GM18498 (cell line): ENCODE measurements around the gene RNF32.
"Not testable (repeated sequence)": the region's sequence is repeated elsewhere in the genome, so short reads cannot be mapped to it uniquely, and the experiment has no call there.

Source experiments
- ATAC-seq: cut with Tn5 transposase; IDR thresholded peaks from one replicate; pipeline ENCODE4 v1.9.1; 2021; ENCODE audit warnings: mild to moderate bottlenecking, moderate library complexity; ENCODE audit not compliant: unreplicated experiment

The RNF32 gene

DNA sequence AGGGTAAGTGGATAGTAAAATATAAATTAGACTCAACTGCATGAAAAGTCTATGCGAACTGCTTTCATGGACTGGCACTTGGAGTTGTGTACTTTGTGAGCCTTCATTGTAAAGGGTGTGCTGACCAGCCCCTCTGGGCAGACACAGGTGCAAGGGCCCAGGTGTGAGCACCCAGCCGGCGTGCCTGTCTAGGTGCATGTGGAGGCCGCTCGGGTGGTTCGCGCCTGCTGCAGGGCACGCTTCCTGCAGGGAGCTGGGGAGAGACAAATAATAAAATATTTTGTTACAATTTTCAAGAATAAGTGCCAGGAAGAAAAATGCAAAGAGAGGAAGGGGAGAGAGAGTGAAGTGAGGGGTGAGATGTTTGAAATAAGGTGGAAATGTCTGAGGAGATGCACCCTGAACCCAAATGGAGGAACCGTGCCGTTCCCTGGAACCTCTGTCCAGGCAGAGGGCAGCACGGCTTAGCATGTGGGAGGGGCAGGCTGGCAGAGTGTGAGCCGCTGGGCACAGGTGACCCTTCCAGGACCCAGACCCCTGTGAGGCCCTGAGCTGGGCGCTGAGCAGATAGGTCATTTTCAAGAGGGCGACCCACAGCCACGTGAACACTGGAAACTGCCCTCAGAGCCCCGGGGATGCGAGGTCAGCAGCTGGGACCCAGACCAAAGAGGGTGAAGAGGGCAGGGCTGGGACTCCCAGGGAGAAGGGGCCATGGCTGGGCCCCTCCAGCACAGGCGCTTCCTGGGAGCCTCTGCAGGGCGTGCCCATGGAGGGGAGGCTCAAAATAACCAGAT is 28.7 kb downstream of the RNF32 start:
- no peak for ATAC-seq

DNA sequence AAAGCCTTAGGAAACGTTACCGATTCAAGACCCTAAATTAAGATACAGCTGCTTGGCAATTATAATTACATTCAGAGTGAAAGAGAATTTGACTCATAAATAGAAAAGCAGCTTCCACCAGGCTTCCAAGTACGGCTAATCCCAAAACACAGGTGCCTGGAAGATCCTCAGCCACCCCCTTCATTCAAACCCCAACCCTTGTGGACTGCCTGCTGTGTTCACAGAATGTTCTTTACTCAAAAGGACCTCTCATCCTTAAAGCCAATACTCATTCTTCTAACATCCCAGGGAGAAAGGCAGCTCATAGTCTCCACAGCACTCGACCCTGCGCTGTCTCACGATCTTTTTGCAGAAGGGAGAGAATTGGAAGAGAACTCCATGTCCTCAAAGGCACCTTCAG is 32.9 kb downstream of the RNF32 start:
- ATAC-seq, result no peak

DNA sequence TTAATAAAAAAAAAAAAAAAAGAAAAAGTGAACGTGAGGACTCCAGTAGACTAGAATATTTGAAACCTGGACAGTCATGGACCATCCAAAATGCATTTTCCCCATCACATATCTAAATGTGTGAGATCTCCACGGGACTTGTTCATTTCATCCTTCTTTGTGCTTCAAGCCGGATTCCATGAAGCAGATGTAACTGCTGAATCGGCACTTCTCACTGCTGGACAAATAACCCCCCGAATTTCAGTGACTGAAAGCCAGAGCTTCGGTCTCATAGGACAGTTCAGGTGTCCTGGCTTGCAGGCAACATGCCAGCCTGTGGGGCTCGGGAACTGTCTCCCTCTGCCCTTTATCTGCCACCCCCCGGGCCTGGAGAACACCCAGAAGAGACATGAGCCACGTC is 33.3 kb downstream of the RNF32 start:
- ATAC-seq, result no peak

DNA sequence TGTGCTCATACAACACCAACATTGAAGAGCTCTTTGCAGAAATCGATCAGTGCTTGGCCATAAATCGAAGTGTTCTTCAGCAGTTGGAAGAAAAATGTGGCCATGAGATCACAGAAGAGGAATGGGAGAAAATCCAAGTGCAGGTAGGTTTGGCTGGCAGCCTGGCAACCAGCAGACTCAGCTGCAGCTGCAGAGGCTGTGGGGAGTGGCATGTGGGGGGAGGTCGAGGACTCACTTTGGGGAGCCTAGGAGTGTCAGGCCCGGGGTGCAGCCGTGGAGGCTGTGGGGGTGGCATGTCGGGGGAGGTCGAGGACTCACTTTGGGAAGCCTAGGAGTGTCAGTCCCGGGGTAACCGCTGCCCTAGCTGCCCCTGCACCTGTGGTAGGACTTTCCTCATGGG is 35.1 kb downstream of the RNF32 start:
- no peak for ATAC-seq

DNA sequence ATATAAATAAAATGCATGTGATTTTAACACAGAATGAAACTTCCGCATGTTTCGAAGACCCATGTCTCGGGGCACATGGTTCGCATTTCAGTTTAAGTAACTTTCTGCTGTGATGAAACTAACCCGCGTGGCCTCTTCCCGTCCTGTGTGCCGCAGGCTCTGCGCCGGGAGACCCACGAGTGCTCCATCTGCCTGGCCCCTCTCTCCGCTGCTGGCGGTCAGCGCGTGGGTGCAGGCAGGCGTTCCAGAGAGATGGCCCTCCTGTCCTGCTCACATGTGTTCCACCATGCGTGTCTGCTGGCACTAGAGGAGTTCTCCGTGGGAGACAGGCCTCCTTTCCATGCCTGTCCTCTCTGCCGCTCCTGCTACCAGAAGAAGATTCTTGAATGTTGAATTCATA is 35.7 kb downstream of the RNF32 start:
- ATAC-seq, result no peak

DNA sequence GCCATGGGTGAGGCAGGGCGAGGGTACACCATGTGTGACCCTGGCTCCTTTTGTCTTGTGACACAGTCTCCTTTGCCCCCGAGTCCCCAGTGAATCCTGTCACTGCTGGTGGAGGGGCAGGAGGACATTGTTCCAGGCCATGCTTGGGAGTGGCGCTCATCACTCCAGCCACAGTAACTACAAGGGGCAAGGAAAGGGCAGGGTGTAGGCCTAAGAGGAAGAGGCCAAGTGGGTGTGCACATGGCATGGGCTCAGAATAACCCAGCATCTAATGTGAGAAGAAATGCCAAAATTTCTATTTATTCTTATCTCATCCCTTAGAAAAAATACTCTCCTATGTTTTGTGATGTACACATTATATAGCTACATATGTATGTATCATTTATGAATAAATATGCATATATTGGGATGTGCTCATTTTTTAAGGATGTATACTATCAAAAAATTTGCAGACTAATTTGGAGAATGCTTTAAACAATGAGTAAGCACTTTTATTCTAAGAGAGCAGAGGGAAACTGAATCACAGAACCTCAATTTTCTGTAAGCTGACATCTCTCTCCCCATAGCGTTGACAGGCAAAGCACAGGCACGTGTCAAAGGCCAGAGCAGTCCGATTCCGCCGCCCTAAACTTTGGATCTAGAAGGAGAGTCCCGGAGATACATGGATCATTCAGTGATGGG is 36.9 kb downstream of the RNF32 start:
- ATAC-seq, result no peak

DNA sequence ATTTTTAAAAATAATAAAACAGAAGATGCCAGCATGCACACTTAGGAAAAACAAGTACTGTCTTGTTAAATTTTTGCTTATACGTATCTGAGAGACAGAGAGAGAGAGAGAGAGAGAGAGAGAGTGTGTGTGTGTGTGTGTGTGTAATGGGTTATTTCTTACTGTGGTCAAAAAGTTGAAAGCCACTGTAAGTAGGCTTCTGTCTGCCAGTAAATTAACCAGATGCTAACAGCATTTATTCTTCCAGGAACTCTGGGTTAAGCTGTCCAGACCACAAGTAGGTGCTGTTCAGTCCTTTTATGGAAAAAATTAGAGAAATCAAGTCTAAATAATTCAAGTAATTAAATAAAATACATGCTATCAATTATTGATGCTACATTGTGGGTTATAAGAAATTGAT is 39.7 kb downstream of the RNF32 start:
- ATAC-seq, result no peak

DNA sequence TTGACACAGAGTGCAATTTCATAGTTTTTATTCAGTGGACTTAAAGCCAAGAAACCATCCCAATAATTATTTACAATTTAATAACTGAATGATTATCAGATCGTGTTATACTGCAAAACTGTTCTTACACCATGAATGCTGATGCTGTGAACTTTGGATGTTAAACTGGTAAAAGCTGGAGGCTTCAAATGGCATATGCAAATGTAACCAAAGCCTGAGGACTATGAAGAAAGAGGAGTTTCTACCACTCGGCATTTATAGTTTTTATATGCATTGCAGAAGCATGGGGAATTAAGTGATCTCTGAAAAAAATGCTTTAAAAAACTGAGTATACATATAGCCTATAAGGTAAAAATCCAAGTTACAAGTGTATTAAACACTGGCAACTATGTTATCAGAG is 42.4 kb downstream of the RNF32 start:
- no peak for ATAC-seq

DNA sequence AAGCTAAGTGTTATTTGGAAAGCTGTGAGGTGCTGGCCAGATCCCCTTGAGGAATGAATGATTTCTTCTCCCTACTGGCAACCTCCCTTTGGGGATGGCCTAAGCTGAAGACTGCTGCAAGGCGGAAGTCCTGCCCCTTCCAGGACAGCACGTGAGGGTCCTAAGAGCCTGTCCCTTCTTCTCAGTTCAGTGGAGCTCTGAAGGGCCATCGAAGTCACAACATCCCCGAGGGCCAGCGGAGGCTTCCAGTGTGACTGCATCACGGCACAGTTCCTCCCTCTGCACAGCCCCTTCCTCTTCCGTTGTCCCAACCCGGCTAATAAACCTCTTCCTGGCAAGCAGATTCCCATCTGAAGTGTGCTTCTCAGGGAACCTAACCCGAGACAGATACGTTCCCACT is 43.7 kb downstream of the RNF32 start:
- ATAC-seq, result no peak

DNA sequence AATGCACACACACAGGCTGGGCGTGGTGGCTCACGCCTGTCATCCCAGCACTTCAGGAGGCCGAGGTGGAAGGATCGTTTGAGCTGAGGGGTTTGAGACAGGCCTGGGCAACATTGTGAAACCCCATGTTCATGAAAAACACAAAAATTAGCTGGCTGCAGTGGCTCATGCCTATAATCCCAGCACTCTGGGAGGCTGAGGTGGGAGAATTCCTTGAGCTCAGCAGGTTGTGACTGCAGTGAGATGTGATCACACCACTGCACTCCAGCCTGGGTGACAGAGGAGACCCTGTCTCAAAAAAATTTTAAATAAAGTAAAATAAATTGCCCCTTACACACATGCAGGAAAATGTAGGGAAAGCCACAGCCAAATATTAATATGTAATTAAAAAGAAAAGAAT is 44.1 kb downstream of the RNF32 start:
- no peak for ATAC-seq

DNA sequence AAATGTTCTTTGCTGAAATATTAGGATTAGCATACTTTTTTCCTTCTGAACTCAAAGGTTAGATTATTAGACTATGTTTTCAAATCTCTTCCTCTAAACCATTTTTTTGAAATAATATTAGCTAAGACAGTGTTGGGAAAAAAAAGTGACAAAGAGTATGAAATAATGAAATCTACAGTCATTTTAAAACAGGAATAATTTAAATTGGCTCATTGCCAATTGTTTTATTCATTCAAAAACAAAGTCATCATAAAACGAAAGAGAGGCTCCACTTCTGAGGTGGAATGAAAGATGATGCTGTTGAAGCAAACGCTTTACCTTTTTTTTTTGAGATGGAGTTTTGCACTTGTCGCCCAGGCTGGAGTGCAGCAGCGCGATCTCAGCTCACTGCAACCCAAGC is 51.2 kb downstream of the RNF32 start:
- ATAC-seq, result no peak

DNA sequence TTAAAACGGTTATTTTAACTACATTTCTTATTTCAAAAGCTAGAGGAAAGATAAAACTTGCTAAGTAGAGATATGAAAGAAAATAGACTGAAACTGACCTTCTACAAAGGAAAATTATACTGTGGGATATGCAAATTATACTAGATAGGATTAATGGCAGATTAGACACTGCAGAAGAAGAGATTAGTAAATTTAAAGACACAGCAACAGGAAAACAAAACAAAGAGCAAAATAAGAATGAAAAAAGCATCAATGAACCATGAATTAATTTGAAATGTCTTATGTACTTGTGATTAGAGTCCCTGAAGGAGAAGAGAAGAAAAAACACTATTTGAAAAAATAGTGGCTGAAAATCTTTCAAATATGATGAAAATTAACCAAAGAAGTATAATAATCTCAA is 52.3 kb downstream of the RNF32 start:
- ATAC-seq, result no peak

DNA sequence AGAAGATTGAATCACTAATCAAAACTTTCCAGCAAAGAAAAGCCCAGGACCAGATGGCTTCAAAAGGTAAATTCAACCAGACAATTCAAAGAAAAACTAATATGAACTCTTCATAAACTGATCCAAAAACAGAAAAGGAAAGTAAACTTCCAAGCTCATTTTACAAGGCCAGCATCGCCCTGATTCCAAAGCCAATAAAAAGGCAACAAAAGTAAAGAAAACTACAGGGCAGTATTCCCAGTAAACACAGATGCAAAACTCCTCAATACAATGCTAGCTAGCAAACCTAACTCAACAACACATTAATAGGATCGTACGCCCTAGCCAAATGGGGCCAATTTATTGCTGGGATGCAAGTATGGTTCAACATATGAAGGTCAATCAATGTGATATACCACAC is 53.1 kb downstream of the RNF32 start:
- no peak for ATAC-seq

DNA sequence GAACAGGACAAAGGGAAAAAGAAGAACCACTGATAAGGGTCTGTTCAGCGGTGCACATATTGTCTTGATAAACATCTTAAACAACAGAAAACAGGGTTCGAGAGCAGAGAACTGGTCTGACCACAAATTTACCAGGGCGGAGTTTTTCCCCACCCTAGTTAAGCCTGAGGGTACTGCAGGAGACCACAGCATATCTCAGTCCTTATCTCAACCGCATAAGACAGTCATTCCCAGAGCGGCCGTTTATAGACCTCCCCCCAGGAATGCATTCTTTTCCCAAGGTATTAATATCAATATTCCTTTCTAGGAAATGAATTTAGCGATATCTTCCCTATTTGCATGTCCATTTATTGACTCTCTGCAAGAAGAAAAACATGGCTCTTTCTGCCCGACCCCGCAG is 56.7 kb downstream of the RNF32 start:
- ATAC-seq, result not testable (repeated sequence)

DNA sequence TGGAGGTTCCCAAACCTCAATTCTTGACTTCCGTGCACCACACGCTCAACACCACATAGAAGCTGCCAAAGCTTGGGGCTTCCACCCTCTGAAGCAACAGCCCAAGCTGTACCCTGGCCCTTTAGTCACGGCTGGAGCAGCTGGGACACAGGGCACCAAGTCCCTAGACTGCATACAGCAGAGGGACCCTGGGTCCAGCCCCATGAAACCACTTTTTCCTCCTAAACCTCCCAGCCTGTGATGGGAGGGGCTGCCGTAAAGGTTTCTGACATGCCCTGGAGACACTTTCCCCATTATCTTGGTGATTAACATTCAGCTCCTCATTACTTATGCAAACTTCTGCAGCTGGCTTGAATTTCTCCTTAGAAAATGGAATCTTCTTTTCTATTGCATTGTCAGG is 57.9 kb downstream of the RNF32 start:
- ATAC-seq, result not testable (repeated sequence)

DNA sequence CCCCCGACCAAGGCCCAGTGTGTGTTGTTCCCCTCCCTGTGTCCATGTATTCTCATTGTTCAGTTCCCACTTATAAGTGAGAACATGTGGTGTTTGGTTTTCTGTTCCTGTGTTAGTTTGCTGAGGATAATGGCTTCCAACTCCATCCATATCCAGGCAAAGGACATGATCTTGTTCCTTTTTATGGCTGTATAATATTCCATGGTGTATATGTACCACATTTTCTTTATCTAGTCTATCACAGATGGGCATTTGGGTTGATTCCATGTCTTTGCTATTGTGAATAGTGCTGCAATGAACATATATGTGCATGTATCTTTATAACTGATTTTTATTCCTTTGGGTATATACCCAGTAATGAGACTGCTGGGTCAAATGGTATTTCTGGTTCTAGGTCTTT is 61.2 kb downstream of the RNF32 start:
- ATAC-seq, result not testable (repeated sequence)

DNA sequence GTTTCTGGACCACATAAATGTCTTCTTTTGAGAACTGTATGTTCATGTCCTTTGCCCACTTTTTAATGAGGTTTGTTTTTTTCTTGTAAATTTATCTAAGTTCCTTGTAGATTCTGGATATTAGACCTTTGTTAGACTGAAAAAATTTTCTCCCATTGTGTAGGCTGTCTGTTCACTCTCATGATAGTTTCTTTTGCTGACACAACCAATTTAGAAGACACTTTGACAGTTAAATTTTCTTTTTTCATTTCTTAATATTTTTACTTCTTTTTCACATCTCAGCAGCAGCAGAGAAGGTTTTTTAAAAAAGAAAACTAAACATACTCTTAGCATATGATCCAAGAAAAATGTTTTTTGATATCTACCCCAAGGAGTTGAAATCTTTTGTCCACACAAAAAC is 61.8 kb downstream of the RNF32 start:
- ATAC-seq, result no peak

DNA sequence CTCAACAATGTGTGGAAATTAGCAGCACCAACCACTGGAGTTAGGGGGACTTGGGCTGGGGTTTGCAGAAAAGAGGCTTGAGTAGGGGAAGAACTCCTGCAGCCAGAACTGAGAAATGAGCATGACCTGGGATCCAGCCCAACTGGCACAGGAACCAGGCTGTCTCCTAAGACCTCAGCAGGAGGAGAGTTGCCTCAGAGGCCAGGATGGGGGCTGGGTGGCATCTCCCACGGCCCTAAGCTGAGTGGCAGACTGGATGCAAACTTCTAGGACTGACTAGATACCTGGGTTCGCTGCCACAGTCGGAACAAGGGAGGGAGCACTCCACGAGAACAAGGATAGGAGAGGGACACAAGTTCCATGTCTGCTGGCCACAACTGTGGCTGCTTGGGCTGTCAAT is 62.6 kb downstream of the RNF32 start:
- peak; percentile 18 for ATAC-seq

DNA sequence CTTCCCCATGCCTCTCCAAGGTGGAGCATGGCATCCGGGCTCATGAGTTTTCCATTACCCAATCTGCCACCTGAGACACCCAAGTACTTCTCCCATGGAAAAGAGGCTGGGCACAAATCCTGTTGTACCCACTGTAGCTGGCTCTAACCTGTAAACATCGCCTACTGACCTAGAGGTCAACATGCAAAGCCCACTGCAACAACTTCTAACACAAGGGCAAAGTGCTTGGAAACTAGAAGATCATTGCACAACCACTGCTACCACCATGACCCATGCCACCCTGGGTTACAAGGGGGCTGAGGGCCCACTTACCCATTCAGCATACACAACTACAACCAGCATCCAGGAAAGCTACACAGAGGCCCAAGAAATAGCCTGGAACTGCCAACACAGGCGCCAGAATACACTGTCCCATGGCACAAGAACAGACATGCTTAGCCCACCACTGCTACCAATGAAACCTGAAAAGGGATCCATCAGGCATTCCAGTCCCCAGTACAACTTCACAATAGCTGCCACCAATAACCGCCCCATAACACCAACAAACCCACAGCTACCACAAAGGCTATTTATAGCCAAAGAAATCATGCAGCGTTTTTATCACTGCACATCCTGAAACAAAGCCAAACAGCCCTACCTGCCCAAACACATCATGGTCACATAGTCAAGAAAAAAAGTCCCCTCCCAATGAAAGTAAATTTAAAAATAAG is 63.4 kb downstream of the RNF32 start:
- ATAC-seq, result peak; percentile 77

DNA sequence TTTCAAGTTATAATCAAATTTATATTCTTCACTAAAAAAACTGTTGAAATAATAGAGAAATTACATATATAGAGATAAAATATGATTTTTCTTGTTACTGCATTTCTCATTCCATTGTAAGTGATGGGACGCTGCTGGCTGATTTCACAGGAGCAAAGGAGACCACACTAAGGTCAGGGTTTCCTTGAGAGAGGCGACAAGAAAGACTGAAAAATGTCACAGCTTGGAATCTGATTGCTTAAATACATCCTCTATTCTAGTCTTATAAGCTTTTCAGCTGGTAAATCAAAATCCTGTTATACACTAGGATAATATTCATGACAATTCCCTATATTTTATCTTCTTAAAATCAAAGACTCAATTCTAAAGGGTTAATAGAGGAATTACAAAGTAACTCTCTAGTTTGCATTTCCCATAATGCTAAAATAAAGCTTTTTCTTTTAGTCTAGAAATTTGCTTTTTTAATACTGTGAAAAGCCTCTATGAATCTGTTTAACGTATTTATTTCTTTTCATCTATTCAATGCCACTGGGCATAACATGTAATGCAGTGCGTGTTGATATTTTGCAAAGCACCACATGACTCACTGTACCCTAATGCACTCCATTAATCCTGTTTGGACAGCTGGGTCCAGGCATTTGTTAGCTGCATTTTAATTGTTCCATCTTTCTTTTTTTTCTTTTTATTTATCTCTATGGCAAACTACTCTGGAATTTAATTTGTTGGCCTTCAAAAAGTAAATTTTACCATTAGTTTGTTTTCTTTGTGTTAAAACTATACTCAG is 81.7 kb downstream of the RNF32 start:
- no peak for ATAC-seq

DNA sequence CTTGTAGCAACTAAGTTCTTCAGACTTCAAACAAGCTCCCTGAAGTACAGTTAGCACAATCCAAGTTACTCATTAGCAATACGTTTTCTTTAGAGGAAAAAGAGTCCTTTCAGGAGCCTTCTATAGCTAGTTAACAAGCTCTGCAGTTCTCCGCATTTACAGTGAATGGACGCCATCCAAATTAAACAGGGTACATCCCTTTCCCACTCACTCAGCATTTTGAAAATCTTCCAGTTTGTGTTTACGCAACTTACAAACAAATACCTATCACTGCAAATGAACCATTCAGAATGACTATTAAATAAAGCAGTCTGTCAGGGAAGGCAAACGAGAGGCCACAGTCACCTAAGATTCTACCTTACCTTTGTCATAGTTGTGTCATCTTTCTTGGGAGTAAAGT is 84.5 kb downstream of the RNF32 start:
- ATAC-seq, result no peak
